A549 (cell line): Measurements from ENCODE around the gene PRR14L.

Experiments used
- BHLHE40 ChIP-seq: IDR thresholded peaks from 2 replicates; pipeline ENCODE4 v1.6.1; 2012; ENCODE audit warnings: low read depth, low read length, inconsistent platforms
- CEBPB ChIP-seq, 2 experiments: fragments of >200 bp in 1 of 2; sonication (Bioruptor Twin) in 1 of 2; formaldehyde crosslinking in 1 of 2; IDR thresholded peaks; 2 replicates each; pipeline ENCODE4 v1.6.1; 2012 to 2016
- EP300 ChIP-seq, 2 experiments: fragments of >200 bp; sonication (Bioruptor Twin); formaldehyde crosslinking; IDR thresholded peaks; 2 replicates in 1 of 2; 3 replicates in 1 of 2; pipeline ENCODE4 v1.6.1; 2016 to 2017
- PHF8 ChIP-seq: fragments of 200-600 bp; sonication (generic); IDR thresholded peaks from 2 replicates; pipeline ENCODE4 v1.6.1; 2016; ENCODE audit warnings: low read depth, mild to moderate bottlenecking, antibody characterized with exemption, moderate library complexity, borderline replicate concordance
- POLR2A ChIP-seq: IDR thresholded peaks from 2 replicates; pipeline ENCODE4 v1.6.1; 2012; ENCODE audit warnings: mild to moderate bottlenecking, low read length
- RAD21 ChIP-seq, 2 experiments: fragments of >200 bp in 1 of 2; sonication (Bioruptor Twin) in 1 of 2; formaldehyde crosslinking in 1 of 2; IDR thresholded peaks in 1 of 2; conservative IDR thresholded peaks in 1 of 2; 2 replicates in 1 of 2; 3 replicates in 1 of 2; pipeline ENCODE4 v1.6.1; 2012 to 2018; ENCODE audit warnings: inconsistent platforms in 1 of 2
- RARB ChIP-seq: fragments of 250-450 bp; sonication (Bioruptor Pico); IDR thresholded peaks from 2 replicates; pipeline ENCODE4 v1.8.0; 2021; ENCODE audit warnings: mild to moderate bottlenecking, moderate library complexity
- ZFP36 ChIP-seq: fragments of 450-650 bp; IDR thresholded peaks from 2 replicates; pipeline ENCODE4 v1.6.1; 2014; ENCODE audit warnings: borderline replicate concordance; ENCODE audit not compliant: partially characterized antibody
- TF ChIP-seq, protein P1 (sequence below): fragments of >200 bp; sonication (Bioruptor Twin); formaldehyde crosslinking; IDR thresholded peaks from 3 replicates; pipeline ENCODE4 v1.5.1; 2016

DNA sequence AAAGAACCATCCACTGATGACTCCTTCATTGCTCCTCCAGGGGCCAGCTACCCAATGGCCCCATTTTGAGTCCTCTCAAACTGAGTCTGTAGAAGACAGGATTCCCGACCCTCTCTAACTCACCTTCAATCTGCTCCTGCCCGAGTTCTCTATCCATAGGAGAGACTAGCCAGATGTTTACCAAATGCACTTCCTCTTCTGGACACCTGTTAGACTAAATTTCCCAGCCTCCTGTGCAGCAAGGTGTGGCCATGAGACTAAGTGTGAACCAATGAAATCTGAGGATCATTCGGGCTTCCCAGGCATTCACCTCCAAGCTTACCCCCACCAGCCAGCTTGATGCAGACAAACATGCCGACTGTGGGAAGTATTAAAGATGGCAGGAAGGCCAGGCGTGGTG lies 95.5 kb downstream of the PRR14L start:
- TF ChIP-seq RAD21 (conservative IDR thresholded peaks at IDR 0.05 in 1 of 2, IDR thresholded peaks at IDR 0.05 in 1 of 2) = no peak
- TF ChIP-seq, protein P1, sequence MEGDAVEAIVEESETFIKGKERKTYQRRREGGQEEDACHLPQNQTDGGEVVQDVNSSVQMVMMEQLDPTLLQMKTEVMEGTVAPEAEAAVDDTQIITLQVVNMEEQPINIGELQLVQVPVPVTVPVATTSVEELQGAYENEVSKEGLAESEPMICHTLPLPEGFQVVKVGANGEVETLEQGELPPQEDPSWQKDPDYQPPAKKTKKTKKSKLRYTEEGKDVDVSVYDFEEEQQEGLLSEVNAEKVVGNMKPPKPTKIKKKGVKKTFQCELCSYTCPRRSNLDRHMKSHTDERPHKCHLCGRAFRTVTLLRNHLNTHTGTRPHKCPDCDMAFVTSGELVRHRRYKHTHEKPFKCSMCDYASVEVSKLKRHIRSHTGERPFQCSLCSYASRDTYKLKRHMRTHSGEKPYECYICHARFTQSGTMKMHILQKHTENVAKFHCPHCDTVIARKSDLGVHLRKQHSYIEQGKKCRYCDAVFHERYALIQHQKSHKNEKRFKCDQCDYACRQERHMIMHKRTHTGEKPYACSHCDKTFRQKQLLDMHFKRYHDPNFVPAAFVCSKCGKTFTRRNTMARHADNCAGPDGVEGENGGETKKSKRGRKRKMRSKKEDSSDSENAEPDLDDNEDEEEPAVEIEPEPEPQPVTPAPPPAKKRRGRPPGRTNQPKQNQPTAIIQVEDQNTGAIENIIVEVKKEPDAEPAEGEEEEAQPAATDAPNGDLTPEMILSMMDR = no peak
- TF ChIP-seq CEBPB (IDR thresholded peaks at IDR 0.05) = no peak
- TF ChIP-seq BHLHE40 = no peak
- no peak for TF ChIP-seq EP300 (IDR thresholded peaks at IDR 0.05)
- no peak for TF ChIP-seq POLR2A
- no peak for TF ChIP-seq PHF8
- TF ChIP-seq RARB (CRISPR knock-in tag) = no peak
- TF ChIP-seq ZFP36 = no peak
